ENCODE data around the gene MYOG.

MYOG gene

DNA sequence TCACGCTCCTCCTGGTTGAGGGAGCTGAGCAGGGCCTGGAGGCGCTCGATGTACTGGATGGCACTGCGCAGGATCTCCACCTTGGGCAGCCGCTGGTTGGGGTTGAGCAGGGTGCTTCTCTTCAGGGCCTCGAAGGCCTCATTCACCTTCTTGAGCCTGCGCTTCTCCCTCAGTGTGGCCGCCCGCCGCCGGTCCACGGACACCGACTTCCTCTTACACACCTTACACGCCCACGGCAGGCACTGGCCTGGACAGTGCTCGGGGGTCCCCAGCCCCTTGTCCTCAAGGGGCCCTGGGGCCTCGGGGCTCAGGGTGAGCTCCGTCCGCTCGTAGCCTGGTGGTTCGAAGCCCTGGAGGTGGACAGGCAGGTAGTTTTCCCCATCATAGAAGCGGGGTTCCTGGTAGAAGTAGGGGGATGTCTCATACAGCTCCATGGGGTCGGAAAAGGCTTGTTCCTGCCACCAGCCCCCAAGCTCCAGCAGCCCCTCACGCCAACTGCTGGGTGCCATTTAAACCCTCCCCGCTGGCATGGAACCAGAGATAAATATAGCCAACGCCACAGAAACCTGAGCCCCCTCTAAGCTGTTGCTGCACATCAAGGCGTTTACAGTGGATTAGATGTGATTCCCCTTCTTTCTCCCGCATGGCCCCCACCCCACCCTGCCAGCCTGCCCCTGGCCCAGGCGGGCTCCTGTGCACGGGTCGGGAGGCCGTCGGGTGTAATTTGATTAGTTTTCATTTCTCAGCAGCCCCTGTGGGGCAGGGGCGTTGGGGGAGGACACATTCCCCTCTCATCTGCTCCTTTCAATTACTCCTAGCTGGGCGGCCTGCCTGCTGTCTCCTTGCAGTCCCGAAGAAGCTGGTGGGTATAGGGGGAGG is at the start of gene MYOG:
Gene MYOG, minus strand, starts transcription at position 485 of the 879 bp plus-strand sequence. Its CDS starts 51 bp downstream, at position 434.
- DNase-seq (ENCODE audit: low read depth, low spot score): no peak

DNA sequence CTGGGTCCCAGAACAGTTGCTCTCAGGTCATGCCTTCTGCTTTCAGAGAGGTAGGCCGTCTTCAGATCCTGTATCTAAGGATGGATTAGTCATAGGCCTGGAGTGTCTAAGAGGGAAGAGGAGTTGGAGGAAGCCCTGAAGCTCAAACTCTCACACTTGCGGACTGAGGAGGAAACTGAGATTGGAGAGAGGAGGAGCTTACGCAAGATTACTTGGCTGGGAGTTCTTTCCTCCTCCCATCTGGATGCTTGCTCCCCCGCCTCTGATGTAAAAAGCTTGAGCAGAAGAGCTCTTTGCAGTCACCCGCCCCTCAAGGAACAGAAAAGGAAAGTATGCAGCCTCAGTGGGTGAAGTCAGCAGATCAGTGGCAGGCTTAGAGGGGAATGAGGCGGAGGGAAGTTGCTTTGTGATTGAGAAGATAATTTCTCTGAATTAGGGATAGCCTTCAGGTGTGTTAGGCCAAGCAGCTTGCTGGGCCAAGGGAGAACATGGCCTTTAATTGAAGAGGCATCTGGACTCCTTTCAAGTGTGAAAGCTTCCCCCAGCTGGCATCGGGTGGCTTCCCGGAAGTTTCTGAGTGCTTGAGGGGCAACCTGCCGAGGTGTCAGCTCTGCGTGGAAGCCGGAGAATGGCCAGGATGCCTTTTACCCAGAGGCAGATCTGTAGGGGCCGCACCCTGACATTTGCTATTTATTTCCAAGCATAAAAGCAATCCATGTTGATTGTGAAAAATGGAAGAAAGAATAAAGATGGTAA is 48.3 kb upstream of the MYOG start:
- no peak for DNase-seq (ENCODE audit: low read depth, low spot score)

DNA sequence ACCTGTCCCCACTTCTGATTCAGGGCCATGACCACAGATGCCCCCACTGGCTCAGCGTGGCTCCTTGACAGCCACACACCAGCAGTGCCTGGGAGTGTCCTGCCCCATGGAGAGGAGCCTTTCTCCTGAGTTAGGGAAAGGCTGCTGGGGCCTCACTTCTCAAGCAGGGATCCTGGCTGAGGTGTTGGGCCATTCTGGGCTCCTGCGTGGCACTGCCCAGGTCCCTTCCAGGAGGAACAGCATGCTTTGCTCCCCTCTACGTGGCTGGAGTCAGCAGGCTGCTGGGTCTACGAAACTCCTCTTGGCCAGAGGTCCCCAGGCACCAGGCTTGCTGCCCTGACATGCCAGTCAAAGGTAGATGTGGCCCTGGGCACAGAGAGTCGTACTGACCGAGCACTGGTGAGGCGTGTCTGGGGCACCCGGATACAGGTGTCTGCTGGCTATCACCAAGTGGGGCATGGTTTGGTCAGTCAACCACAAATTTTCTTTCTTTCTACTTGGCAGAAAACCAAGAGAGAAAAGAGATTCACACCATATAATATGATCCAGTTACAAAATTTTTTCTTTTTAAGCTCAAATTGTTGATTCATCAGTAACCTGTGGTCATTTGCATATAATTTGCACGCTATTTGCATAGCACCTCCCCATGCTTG is 45.9 kb upstream of the MYOG start:
- DNase-seq (ENCODE audit: low read depth, low spot score): no peak

DNA sequence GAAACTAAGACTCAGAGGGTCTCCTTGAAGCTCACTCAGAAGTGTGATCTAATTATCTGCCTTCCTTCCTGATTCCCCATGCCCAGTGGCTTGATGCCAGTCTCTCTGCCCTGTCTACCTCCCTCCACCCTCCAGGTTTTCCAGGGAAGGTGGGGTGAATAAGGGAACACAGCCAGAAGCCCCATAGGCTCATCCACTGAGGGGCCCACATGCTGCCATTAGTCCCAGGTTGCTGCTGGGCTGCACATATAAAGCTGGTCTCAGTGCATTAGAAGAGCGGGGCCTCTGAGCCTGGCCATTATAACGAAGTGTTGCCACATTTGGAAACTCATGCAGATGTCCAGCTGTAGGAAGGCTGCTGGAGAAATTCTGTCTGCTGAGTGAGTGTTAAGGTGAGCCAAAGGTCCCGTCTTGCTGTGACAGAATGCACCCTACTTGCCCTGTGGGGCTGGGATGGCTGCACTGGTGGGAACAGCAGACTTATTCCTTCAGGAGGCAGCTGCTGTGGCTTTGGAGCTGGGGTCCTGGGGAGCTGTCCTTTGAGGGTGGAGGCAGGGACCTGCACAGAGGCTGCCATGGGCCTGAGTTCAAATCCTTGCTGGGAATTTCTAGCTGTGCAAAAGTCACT is 44.7 kb upstream of the MYOG start:
- no peak for DNase-seq (ENCODE audit: low read depth, low spot score)

DNA sequence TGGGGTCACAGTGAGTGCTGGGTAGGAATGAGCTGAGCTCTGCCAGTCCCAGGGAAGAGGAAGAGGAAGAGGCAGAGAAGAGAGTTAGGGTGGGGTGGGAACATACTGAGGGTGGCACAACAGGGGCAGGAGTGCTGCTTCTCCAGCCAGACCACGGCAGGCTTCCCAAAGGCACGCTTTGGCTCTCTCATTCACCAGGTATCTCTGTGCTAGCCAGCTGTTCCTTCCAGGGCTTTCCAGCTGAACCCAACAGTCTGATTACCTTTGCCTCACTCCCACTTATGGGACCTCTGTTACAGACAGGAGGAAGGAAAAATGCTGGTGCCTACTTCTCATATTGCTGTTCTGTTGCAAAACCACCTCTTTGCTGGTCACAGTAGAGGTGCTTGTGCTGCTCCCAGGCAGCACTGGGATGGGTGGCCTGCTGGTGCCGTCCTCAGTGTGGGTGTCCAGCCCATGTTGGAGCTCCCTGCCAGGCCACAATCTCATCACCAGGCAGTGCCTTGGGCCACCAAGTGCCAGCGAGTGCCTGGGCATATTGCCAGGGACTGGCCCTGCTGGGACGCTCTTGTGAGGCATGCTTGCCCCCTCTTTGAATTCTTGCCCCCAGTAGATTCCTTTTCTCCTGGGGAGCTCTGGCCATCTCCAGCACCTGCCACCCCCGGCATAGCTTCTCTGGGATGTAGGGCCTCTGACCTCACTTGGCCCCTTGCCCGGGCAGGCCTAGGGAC is 43.9 kb upstream of the MYOG start:
- peak; percentile 58 for DNase-seq (ENCODE audit: low read depth, low spot score)

DNA sequence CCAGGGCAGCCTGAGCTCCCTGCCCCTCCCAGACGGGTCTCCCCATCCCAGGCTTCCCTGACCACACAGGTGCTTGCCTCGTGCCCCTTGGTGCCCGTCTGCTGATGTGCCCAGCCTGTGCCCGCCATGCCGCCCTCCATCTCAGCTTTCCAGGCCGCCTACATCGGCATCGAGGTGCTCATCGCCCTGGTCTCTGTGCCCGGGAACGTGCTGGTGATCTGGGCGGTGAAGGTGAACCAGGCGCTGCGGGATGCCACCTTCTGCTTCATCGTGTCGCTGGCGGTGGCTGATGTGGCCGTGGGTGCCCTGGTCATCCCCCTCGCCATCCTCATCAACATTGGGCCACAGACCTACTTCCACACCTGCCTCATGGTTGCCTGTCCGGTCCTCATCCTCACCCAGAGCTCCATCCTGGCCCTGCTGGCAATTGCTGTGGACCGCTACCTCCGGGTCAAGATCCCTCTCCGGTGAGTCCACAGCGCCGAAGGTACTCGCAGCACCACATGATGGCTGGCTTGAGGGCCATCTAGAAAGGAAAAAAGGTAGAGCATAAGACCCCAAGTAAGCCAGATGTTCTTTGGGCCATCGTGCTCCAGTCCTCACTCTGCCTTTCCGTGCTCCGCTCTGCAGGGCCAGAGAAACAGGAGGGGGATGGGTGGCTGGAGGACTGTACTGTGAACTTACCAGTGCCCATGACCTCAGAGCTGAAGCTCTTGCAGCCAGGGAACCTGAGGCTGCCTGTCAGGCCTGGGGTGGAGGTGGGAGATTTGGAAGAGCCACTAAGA is 43.1 kb upstream of the MYOG start:
- no peak for DNase-seq (ENCODE audit: low read depth, low spot score)

DNA sequence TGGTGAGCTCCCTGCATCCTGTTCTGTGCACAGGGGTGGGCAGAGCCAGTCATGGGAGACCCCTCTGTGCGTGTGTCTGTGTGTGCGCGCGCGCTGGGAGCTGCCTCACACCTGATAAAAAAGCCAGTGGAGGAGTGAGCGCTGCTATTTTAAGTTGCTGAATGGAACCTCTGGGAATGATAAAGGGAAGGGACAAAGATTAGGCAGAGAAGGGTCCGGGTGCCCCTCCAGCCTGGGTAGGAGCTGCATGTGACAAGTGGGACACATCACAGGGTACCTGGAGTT is 42.6 kb upstream of the MYOG start:
- DNase-seq (ENCODE audit: low read depth, low spot score): no peak

DNA sequence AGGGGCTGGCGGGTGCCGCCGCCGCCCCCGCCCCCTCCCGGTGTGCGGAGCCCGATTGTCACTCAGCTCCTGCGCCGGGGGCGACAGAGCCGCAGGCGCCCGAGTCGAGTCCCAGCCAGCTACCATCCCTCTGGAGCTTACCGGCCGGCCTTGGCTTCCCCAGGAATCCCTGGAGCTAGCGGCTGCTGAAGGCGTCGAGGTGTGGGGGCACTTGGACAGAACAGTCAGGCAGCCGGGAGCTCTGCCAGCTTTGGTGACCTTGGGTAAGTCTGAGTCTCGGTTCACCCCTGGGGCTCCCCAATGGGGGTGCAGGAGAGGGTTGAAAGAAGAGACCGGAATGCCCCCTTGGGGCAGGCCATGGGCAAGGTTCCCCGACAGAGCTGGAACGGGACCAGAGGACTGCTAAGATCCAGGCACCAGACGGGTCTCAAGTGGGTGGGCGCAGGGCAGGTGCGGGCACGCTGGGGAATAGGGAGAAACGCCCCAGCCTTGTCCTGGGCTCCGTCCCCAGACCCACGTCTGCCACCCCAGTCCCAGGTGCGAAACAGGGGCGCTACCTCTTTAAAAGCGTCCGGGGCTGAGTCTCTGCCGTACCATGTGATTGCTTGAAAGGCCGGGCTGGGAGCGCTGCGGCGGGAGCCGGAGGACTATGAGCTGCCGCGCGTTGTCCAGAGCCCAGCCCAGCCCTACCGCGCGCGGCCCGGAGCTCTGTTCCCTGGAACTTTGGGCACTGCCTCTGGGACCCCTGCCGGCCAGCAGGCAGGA is 42.0 kb upstream of the MYOG start, which contains the start of gene ADORA1:
Gene ADORA1, plus strand, starts transcription at position 61 of the 765 bp plus-strand sequence. CDS start 1,116 bp downstream, outside the sequence.
- DNase-seq (ENCODE audit: low read depth, low spot score): peak; percentile 86

DNA sequence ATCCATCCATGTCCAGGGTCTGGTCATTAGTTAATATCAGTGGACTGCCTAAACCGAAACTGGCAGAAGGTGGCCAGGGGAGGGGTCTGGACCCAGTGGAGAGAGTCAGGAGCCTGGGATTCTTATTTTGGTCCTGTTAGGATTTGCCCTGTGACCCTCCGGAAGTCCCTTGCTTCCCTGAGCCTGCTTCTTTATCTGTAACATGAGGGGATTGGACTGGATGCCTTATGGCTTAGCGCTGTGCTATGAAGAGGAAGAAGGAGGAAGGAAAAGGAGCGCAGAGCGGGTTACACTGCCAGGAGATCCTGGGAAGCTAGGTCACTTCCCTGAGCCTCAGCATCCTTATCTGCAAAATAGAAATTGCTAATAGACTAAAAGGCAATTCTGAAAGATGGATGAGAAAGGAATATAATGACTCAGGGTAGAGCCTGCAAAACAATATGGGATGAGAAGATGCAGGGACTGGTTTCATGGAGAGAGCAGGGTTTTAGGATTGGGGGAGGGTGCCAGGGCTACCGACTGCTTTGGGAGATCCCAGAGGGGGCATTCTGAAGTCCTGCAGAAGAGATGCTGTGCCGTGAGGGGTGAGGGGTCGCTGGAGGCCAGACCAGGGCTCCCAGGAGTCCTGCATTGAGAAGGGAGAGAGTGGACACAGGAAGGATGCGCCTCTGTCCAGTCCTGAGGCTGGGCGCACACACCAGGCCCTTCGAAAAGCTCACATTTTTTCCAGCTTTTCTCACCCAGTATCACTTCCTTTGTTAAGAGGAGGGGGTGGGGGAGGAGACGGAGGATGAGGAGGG is 41.3 kb upstream of the MYOG start:
- DNase-seq (ENCODE audit: low read depth, low spot score): no peak

DNA sequence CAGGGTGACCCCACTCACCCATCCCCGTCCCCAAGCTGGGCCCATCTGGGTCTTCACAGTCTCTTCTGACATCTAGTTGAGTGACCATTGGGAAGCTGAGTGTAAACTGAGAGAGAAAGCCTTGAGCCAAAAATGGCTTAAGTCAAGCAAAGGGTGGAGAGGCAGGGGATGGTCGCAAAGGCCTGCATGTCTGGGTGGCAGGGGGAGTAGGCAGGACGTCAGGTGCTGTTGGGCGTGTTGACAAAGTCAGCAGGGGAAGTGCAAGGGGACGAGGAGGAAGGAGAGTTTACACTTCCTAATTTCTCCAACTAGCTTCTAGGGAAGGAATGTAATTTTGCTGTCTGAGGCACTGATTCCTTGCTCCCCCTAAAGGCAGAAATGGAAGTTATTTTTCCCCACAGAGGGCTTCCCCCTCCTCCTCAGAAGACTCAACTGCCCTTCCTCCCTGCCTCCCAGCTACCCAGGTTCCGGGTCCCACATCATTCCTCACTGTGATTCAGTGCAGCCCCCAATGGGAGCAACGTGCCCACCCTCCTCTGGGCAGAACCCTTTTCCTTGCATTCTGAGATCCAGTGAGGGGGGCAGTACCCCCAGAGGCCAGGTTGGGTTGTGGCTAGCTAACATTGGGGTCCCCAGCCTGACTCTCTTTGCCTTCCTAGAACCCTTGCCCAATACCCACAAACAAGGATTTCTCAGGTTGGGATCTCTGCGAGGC is 40.5 kb upstream of the MYOG start:
- peak; percentile 54 for DNase-seq (ENCODE audit: low read depth, low spot score)

DNA sequence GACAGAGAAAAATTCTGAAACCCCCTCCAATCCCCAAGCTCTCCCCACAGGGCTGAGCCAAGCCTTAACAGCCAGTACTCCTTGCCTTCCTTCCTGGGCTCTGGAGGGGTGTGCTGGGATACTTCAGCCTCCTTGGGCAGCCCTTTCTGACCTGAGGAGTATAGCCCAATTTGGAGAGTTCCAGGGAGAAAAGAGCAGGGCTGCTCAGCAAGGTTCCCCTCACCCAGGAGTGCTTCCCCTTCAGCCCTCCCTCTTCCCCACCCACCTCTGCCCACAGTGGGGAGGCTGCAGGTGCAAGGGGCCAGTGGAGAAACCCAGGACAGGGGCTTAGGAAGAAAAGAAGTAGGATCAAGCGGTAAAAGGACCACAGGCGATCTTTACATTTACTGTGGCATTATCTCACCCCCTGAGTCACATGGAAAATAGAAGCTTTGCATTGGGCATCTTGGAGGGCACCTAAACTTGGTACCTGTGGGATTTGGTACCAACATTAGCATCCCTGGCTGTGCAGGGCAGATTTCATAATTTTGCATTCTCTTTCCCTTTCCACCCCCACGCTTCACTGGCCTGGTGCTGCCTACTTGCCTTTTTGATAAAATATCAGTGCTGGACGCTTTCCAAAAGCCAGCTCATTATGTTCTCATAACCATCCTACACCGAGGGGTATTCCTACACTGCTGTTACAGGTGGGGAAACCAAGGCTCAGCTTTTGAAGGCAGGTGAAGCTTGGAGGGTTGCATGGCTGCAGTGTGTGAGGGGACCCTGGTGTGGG is 38.9 kb upstream of the MYOG start:
- DNase-seq (ENCODE audit: low read depth, low spot score): no peak

DNA sequence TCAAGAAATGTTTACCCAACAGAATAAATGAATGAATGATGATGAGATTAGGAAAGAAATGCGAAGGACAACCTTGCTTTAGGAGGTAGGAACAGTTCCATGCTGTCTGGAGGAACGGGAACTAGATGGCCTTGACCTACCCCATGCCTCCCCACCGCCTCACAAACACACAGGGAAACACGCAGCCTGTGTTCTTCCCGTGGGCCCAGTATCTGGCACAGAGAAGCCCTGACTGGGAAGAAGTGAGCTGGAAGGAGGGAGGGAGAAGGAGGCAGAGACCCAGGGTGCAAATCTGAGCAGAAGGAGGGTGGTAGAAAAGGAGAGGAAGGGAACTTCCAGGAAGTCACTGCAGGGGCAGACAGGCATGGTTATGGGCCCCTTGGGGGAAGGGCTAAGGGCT is 38.2 kb upstream of the MYOG start:
- no peak for DNase-seq (ENCODE audit: low read depth, low spot score)

DNA sequence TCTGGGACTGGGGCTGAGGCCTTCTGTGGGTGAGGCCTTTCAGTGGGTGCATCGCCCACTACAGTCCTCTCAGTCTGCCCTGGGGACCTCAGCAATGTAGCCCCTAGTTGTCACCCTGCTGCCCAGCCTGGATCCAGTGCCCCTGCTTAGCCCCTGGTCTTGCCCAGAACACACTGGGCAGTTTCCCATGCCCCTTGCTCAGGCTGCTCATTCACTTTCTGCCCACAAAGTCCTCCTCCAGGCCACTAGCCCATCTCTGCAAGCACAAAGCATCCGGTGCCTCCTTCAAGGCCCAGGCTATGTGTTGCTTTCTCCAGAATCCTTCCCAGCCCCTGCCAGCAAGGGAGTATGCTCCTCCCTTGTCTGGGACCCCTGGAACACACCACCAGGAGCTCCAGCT is 36.3 kb upstream of the MYOG start:
- DNase-seq (ENCODE audit: low read depth, low spot score): no peak

DNA sequence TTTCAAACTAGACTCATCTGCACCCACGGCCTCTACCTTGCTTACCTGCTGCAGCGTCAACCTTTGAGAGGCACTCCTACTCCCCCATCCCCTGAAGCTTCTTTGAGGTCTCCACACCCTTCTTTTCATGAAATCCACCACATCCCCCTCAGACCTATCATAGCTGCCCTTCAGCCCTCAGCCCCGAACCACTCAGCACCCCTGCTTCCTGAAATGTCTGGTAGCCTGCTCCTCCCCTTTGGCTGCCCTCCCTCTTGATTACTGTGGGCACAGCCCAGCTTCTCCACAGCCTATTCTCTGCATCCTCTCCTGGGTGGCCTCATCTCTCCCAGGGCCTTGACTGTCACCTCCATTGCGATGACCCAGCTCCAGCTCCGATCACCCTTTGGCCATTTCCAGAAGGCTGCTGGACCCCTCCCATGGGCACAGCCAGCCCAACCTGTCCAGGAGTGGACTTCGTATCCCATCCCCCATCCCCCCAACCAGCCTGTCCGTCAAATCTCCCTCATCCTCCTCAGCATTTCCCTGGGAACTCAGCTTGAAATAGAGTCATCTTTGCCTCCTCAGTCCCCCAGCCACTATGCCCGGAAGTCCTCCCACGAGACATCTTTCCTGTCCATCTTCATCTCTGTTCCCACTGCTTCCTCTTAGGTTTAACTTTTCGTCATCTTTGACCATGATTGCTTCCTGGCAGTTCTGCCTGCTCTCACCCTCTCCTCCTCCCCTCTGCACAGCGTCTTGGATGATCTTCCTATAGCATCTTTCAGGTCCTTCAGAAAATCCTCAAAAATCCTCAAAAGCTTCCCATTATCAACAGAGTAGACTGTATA is 35.6 kb upstream of the MYOG start:
- no peak for DNase-seq (ENCODE audit: low read depth, low spot score)

DNA sequence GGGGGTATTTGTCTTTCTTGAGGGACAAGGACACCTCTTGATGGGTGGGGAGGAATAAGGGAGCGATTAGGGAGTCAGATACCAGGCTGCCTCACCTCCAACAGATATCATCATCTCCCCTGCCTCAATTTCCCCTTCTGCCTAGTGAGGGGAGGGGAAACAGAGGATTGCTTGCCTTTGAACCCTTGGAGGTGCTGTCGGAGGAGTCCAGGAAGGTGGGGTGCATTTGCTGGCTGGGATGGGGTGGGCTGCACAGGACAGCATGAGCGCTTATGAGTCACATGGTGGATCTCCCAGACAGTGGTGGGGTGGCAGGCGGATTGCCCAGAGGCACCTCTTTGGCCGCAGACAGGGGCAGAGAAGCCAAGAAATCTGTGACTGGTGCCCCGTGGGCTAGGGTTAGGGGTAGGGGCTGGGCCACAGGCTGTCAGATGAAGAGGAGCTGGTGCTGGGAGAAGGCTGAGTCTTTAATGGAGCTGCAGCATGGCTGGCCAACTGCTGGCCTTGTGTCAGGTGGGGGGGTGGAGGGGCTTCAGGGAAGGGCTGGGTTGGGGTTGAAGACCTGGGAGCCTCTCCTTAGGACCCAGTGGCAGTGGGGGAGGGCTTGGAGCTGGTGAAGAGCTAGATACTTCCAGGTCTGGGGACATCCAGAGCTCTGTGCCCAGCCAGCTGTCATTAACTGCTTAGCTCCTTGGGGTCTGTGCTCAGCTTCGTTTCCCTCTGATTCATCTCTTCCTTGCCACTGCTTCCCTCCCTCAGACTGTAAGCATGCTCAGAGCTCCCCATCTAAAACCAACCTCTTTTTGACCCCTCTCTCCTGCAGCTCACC is 34.7 kb upstream of the MYOG start:
- no peak for DNase-seq (ENCODE audit: low read depth, low spot score)

Data from astrocyte of the hippocampus (primary cell).